DMS153 treated with DMSO at 0.1 percent for 48 hours (cell line): ENCODE results near the gene PML.

Experiments used
- DNase-seq: peaks from one replicate; lab custom pipeline; 2025; ENCODE audit not compliant: unreplicated experiment; lab: John Stamatoyannopoulos, UW

PML gene

DNA sequence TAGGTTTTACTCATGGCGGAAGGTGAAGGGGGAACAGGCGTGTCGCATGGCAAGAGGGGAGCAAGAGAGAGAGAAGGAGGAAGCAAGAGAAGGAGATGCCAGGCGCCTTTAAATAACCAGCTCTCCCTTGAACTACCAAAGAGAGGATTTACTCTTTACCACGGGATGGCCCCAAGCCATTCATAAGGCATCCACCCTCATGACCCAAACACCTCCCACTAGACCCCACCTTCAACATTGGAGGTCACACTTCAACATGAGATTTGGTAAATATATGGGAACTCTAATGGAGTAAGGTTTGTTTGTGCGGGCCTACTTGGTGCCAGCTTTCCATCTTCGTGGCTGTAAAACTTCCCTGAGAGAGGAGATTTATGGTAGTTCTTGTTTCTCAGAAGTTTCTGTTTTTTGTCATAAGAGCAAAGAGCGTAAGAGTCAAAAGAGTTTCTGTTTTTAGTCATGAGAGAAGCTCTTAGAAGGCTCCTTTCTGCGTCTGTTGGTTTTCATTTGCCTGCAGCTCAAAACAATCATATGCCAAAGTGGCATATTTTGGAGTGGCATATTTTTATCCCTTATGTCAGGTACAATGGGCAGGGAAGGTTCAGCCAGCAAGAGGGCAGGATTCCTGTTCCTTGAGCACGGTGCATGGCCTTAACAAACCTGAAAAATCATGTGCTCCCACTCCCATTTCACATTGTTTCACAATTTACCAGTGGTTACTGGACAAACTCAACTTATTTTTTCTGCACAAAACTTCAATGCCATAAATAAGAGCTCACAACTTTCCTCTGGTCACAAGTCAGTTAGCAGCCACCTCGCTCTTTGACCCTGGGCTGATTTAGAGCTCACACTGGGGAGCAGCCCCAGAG, 12.5 kb downstream of the PML start:
- DNase-seq, result no peak

DNA sequence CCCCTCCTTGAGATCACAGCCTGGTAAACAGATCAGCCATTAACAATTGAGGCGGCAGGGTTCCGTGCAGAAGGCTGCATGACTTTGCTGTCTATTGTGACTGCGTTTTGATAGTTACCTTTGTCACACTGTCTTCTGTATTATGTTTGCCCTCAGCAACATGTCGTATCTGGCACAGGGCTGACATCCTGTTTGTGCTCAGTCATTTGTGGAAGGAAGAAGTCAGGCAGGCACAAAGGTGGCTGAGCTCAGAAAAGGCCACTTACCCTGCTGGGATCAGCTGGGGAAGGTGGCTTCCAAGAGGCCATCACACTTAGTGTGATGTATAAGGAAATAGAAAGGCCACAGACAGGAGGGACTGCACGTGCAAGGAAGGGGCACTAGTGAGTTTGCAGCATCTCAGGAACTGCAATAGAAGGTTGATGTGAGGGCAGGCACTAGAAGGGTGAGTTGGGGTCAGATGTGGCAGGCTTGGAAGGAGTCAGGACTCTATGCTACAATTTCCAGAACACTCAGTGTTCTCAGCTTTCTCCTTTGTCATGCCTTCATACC, 13.4 kb downstream of the PML start:
- no peak for DNase-seq

- DNase-seq, result no peak
Observed at GRCh38 chr15:74008901-74009300, 14.4 kb downstream of the PML start.

GRCh38 chr15:74010929-74011540, 16.5 kb downstream of the PML start:
- DNase-seq, result no peak

- DNase-seq, result no peak
Observed at GRCh38 chr15:74011610-74012009, 17.1 kb downstream of the PML start.

DNA sequence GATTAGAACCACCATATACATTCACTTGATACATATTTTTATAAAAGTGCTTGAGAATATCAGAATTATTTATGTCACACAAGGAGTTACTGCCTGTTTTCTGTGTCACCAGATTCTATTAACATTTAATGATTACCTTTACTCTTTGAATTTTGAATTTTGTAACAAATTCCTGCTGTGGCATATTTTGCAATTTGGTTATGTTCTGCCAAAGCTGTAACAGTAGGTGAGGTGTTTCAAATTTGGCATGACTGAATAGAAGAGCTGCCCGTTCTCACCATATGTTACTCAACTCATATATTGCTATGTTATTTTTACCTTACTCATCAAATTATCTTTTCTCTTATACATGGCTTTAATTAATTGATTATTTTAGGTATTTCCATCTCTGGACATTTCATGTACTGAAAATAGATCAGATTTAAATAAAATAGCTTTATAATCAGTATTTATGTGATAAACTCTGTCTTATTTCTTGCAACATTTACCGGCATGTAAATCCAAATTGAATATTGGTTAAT, 18.9 kb downstream of the PML start:
- no peak for DNase-seq

- DNase-seq, result no peak
Observed at GRCh38 chr15:74019734-74020133, 25.2 kb downstream of the PML start.

GRCh38 chr15:74022706-74023470, 28.4 kb downstream of the PML start:
- DNase-seq, result no peak

DNA sequence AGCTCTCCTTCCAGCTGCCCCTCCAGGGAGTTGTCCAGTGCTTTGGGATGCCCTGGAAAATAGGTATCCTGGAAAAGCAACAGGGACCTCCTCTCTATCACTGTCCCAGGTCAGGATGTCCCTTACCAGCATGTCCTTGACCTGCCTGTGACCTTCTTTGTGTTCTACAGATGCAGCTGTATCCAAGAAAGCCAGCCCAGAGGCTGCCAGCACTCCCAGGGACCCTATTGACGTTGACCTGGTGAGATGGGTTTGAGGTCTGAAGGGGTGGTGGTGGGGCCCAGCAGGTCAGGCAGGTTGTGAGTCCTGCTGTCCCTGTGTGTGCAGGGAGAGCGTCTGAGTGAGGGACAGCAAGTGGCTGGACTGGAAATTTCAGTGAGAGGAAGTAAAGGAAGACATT, 30.2 kb downstream of the PML start:
- DNase-seq, result no peak

GRCh38 chr15:74025436-74025835, 30.9 kb downstream of the PML start:
- no peak for DNase-seq

- no peak for DNase-seq
Observed at GRCh38 chr15:74027688-74028087, 33.2 kb downstream of the PML start.

DNA sequence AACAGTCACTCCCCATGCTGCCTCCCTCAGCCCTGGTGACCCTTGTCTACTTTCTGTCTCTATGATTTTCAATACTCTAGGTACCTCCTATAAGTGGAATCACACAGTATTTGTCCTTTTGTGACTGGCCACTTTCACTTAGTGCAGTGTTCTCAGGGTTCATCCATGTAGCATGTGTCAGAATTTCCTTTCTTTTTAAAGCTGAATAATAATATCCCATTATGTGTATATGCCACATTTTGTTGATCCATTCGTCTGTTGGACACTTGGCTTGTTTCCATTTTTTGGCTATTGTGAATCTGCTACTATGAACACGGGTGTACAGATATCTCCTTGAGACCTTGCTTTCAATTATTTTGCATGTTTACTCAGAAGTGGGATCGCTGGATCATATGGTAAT, 34.1 kb downstream of the PML start:
- no peak for DNase-seq

GRCh38 chr15:74032046-74032445, 37.5 kb downstream of the PML start:
- no peak for DNase-seq

- DNase-seq, result no peak
Observed at GRCh38 chr15:74032606-74033561, 38.4 kb downstream of the PML start.

- no peak for DNase-seq
Observed at GRCh38 chr15:74034206-74034755, 39.8 kb downstream of the PML start.

DNA sequence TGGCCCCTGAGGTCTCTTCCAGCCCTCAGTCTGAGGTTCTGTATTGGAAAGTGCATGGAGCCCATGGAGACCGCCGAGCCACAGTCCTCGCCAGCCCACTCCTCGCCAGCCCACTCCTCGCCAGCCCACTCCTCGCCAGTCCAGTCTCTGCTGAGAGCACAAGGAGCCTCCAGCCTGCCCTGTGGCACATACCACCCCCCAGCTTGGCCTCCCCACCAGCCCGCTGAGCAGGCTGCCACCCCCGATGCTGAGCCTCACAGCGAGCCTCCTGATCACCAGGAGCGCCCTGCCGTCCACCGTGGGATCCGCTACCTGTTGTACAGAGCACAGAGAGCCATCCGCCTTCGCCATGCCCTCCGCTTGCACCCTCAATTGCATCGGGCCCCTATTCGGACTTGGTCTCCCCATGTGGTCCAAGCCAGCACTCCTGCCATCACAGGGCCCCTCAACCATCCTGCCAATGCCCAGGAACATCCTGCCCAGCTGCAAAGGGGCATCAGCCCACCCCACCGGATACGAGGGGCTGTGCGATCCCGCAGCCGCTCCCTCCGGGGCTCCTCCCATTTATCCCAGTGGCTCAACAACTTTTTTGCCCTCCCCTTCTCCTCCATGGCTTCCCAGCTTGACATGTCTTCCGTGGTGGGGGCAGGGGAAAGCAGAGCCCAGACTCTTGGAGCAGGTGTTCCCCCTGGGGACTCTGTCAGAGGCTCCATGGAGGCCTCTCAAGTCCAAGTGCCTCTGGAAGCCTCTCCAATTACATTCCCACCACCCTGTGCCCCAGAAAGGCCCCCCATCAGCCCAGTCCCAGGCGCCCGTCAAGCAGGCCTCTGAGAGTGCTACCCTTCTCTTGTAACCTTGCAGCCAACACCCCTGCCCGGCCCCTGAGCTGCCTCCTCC, 40.9 kb downstream of the PML start:
- DNase-seq, result no peak

DNA sequence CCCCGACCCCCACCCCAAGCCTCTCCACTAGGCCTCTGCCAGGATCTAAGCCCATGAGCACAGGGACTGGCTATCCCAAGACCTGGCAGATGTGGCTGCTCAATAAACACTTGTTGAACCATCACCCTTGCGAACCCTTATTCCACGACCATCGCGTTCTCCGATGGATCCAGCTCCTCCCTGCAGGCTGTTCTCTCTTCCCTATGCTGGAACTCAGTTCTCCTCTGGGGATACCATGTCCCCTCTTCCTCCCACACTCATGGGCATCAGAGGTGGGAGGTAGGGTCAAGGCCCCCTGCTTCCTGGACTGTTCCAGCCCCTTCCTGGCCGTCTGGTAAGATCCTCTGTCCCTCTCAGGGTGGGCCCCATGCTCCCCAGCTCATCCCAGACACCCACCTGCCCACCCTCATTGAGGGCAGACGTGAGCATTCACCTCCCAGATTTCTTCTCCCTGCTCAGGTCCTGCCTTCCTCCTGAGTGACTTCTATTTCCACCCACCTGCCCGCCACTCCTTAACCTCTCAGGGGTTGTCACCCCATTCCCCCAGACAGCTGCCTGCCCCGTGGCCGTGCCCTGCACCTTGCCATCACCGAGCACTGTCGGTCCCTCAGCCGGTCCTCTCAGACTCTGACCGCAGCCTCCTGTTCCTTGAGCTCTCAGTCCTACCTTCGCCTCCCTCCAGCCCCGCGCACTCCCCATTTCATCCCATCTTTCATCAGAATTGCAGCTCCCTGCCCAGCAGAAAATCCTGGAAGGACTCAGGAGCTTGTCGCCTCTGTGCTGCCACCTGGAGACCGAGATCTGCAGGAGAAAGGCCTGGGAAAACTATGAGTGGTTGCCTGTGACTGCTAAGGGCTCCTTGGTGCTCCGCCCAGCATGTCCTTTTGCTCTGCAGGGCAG, 42.0 kb downstream of the PML start:
- DNase-seq, result no peak
